ENCODE results near the gene GNG2. TPM values are rescaled to one million over a fixed set of nuclear protein-coding genes. Genes with fewer than 3 reads are reported as not detected.

GNG2 gene
- total and polyA plus RNA-seq, 2 donors from 2014 or later, result 4.0 to 35.6 TPM

DNA sequence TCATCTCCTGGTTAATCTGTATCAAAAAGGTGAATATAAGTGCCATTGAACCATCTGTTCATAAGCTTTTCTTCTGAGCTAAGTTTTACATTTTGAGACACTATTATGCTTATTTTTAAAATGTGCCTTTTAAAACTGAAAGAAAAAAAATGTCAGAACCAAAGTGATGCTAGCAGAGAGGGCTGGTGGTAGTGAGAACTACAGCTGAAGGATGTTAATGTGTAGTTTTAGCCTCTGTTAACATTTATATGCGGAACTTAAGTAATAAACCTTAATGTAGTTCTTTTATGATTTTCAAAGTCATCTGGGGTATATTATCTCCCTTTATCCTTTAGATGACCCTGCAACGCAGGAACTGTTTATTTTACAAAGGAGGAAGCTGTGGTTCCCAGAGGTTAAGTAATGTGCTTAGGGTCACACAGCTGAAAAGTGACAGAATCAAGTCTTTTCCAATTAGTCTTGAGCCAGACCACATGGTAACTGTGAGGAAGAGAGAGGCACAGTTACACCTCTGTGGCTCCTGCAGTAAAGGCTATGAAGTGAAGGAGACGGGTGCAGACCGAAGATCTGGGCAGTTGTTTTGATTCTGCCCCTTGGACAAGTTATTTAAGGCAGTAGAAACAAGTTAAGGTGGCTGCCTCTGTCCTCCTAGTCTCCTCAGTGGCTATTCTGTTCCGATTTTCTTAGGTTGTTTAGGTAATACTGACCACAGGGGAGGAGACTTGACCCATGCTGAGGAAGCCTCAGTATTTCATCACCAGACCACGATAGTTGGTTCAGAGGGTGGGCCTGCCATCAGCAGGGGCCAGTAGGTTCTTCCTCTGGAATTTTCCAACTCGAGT, 23.9 kb downstream of the GNG2 start:
- no peak for FAIRE-seq
- peaks cover 0 to 2% (median 0%) of the 10 kb centered on the region in 3 donors for H3K4me1 ChIP-seq (ENCODE audit: control insufficient read depth in 2 of 3, insufficient read depth in 2 of 3, low read depth in 1 of 3, low read length in 3 of 3)

DNA sequence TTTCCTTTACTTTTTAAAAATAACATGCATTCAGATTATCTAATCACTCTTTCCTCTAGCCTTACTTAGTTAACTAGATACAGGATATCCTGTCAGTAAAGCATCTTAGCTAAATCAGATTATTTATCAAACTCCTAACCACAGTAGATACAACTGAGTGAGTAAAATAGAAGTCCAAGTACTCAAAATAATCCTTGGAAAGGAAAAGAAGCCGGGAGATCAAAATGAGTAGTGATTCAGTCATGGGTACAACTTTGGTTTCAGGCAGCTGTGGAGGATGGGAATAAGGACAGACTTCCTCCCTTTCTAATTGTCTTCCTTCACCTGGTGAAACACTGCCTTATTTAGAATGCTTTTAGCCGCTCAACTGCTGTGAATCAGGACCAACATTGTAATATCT, 29.4 kb downstream of the GNG2 start:
- FAIRE-seq (no peak), DNase-seq (peak in 1 of 5 donors; percentile 7)
- intact Hi-C loops (cut with DNase I), result no loop called here
- H3K27me3 ChIP-seq (ENCODE audit: control insufficient read depth, insufficient read depth, low read length), result no peaks in the 10 kb centered on the region
- TF ChIP-seq, protein P1, sequence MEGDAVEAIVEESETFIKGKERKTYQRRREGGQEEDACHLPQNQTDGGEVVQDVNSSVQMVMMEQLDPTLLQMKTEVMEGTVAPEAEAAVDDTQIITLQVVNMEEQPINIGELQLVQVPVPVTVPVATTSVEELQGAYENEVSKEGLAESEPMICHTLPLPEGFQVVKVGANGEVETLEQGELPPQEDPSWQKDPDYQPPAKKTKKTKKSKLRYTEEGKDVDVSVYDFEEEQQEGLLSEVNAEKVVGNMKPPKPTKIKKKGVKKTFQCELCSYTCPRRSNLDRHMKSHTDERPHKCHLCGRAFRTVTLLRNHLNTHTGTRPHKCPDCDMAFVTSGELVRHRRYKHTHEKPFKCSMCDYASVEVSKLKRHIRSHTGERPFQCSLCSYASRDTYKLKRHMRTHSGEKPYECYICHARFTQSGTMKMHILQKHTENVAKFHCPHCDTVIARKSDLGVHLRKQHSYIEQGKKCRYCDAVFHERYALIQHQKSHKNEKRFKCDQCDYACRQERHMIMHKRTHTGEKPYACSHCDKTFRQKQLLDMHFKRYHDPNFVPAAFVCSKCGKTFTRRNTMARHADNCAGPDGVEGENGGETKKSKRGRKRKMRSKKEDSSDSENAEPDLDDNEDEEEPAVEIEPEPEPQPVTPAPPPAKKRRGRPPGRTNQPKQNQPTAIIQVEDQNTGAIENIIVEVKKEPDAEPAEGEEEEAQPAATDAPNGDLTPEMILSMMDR (IDR thresholded peaks at IDR 0.05; ENCODE audit: borderline replicate concordance, extremely low read depth, insufficient read depth), result no peak
- no peak overlapping the region for H3K27ac ChIP-seq (ENCODE audit: low read depth in 2 of 2, low read length in 2 of 2)
- no peaks in the 10 kb centered on the region for H3K4me1 ChIP-seq (ENCODE audit: control insufficient read depth in 2 of 3, insufficient read depth in 2 of 3, low read depth in 1 of 3, low read length in 3 of 3)
- no peak overlapping the region for H3K9ac ChIP-seq (ENCODE audit: low read length in 3 of 3)
- no peaks in the 10 kb centered on the region for H3K9me3 ChIP-seq (ENCODE audit: control insufficient read depth in 2 of 3, insufficient read depth in 1 of 3, low read length in 3 of 3)
- H3K4me3 ChIP-seq (ENCODE audit: low read length in 3 of 3), result no peak overlapping the region
- H3K36me3 ChIP-seq (ENCODE audit: control insufficient read depth in 2 of 3, insufficient read depth in 3 of 3, low read length in 3 of 3), result no peaks in the 10 kb centered on the region

More for the DNA sequence above, 23.9 kb downstream of the GNG2 start:
- no peaks in the 10 kb centered on the region for H3K36me3 ChIP-seq (ENCODE audit: control insufficient read depth in 2 of 3, insufficient read depth in 3 of 3, low read length in 3 of 3)
- H3K4me3 ChIP-seq (ENCODE audit: low read length in 3 of 3), result no peak overlapping the region
- TF ChIP-seq, protein P1 (IDR thresholded peaks at IDR 0.05; ENCODE audit: borderline replicate concordance, extremely low read depth, insufficient read depth), result no peak
- H3K27me3 ChIP-seq (ENCODE audit: control insufficient read depth, insufficient read depth, low read length), result no peaks in the 10 kb centered on the region
- peak overlapping the region in 1 of 2 donors; percentile 27 for H3K27ac ChIP-seq (ENCODE audit: low read depth in 2 of 2, low read length in 2 of 2)
- peak in 3 of 5 donors; percentile 18 to 84 (median 69) for DNase-seq
- intact Hi-C loops (cut with DNase I), result no loop called here
- no peaks in the 10 kb centered on the region for H3K9me3 ChIP-seq (ENCODE audit: control insufficient read depth in 2 of 3, insufficient read depth in 1 of 3, low read length in 3 of 3)
- H3K9ac ChIP-seq (ENCODE audit: low read length in 3 of 3), result no peak overlapping the region

DNA sequence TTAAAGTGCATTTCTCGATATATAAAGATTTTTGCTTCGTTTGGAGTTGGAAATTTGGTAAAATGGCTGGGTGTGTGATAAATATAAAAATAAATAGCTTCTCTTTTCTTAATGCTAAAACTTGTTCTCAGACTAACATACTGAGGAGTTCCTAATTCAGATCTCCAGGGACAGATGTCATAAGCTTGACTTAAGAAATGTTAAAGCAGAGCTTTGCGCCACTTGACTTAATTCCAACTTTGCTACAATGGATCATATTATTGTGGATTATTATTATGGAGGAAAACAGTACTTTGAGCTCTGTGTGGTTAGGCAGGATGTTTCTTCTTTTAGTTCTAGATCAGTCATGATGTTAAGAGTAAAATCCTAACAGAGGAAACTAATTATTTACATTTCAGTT, 33.8 kb downstream of the GNG2 start:
- Histone ChIP-seq H3K36me3 (ENCODE audit: control insufficient read depth in 2 of 3, insufficient read depth in 3 of 3, low read length in 3 of 3) (no peaks in the 10 kb centered on the region), H3K27me3 (ENCODE audit: control insufficient read depth, insufficient read depth, low read length) (no peaks in the 10 kb centered on the region), H3K4me3 (ENCODE audit: low read length in 3 of 3) (no peak overlapping the region), H3K9ac (ENCODE audit: low read length in 3 of 3) (no peak overlapping the region), H3K27ac (ENCODE audit: low read depth in 2 of 2, low read length in 2 of 2) (no peak overlapping the region), H3K4me1 (ENCODE audit: control insufficient read depth in 2 of 3, insufficient read depth in 2 of 3, low read depth in 1 of 3, low read length in 3 of 3) (no peaks in the 10 kb centered on the region), H3K9me3 (ENCODE audit: control insufficient read depth in 2 of 3, insufficient read depth in 1 of 3, low read length in 3 of 3) (no peaks in the 10 kb centered on the region)
- TF ChIP-seq, protein P1 (IDR thresholded peaks at IDR 0.05; ENCODE audit: borderline replicate concordance, extremely low read depth, insufficient read depth), result no peak
- intact Hi-C loops (cut with DNase I), result no loop called here
- DNase-seq (no peak), FAIRE-seq (no peak)
